GM19324 (cell line): ENCODE results near the gene ITGB2.
"Not testable (repeated sequence)": the region's sequence is repeated elsewhere in the genome, so short reads cannot be mapped to it uniquely, and the experiment has no call there.

ENCODE experiments used
- ATAC-seq: cut with Tn5 transposase; IDR thresholded peaks from one replicate; pipeline ENCODE4 v1.9.1; 2021; ENCODE audit warnings: mild to moderate bottlenecking, moderate library complexity; ENCODE audit not compliant: unreplicated experiment, low FRiP score

Gene ITGB2

GRCh38 chr21:44888581-44889550 lies 31.8 kb downstream of the ITGB2 start:
- no peak for ATAC-seq

- no peak for ATAC-seq
These were observed 32.7 kb downstream of the ITGB2 start for GRCh38 chr21:44887807-44888580.

- ATAC-seq: no peak
These were observed 33.4 kb downstream of the ITGB2 start for GRCh38 chr21:44887126-44887806.

GRCh38 chr21:44886113-44887075 lies 34.3 kb downstream of the ITGB2 start:
- no peak for ATAC-seq

GRCh38 chr21:44885615-44886014 lies 35.1 kb downstream of the ITGB2 start:
- ATAC-seq: no peak

- ATAC-seq: no peak
These were observed 36.6 kb downstream of the ITGB2 start for GRCh38 chr21:44884097-44884496.

GRCh38 chr21:44883250-44883649 lies 37.4 kb downstream of the ITGB2 start:
- ATAC-seq: no peak

- ATAC-seq: no peak
These were observed 39.4 kb downstream of the ITGB2 start for GRCh38 chr21:44881198-44881872.

GRCh38 chr21:44880405-44881197 lies 40.1 kb downstream of the ITGB2 start:
- no peak for ATAC-seq

- ATAC-seq: not testable (repeated sequence)
These were observed 41.5 kb downstream of the ITGB2 start for GRCh38 chr21:44879238-44879637.

- no peak for ATAC-seq
These were observed 42.4 kb downstream of the ITGB2 start for GRCh38 chr21:44878053-44878982.

GRCh38 chr21:44876849-44877575 lies 43.7 kb downstream of the ITGB2 start:
- ATAC-seq: no peak

GRCh38 chr21:44875316-44875700 lies 45.4 kb downstream of the ITGB2 start:
- no peak for ATAC-seq

- peak; percentile 5 for ATAC-seq
These were observed 46.0 kb downstream of the ITGB2 start for GRCh38 chr21:44874497-44875315.

- ATAC-seq: peak; percentile 3
These were observed 46.5 kb downstream of the ITGB2 start for GRCh38 chr21:44874240-44874496.
